NCI-H2196 (cell line): ENCODE results near the gene TAF11L3.
"Not testable (repeated sequence)": the region's sequence is repeated elsewhere in the genome, so short reads cannot be mapped to it uniquely, and the experiment has no call there.

Experiments used
- DNase-seq: peaks from one replicate; lab custom pipeline; 2025; ENCODE audit not compliant: unreplicated experiment; lab: John Stamatoyannopoulos, UW

The TAF11L3 gene

GRCh38 chr5:17518067-17518466, at the start of gene TAF11L3:
TAF11L3 (plus strand) TSS chr5:17518367.
- not testable (repeated sequence) for DNase-seq

DNA sequence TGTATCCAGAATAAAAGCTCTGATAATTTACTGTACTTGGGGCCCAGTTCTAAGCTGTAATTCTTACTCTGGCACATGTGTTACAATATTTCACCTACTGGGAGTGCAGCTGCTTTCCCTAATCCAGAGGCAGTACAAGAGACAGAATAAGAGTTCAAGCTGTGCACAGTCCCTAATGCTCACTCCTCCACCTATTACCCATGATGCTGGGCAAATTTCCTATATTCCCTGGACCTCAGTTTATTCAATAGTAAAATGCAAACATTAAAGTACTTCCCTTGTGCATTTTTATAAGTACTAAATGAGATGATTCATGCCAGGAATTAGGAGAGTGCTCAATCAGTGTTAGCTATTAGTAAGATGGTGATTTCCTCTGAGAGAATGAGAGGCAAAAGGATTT, 48.1 kb upstream of the TAF11L3 start:
- DNase-seq, result no peak

GRCh38 chr5:17475064-17475463, 43.1 kb upstream of the TAF11L3 start:
- DNase-seq, result not testable (repeated sequence)

GRCh38 chr5:17477043-17477442, 41.1 kb upstream of the TAF11L3 start:
- no peak for DNase-seq

GRCh38 chr5:17477573-17478265, 40.4 kb upstream of the TAF11L3 start:
- DNase-seq, result no peak

- no peak for DNase-seq
Observed at GRCh38 chr5:17481378-17481777, 36.8 kb upstream of the TAF11L3 start.

GRCh38 chr5:17482790-17483189, 35.4 kb upstream of the TAF11L3 start:
- no peak for DNase-seq

DNA sequence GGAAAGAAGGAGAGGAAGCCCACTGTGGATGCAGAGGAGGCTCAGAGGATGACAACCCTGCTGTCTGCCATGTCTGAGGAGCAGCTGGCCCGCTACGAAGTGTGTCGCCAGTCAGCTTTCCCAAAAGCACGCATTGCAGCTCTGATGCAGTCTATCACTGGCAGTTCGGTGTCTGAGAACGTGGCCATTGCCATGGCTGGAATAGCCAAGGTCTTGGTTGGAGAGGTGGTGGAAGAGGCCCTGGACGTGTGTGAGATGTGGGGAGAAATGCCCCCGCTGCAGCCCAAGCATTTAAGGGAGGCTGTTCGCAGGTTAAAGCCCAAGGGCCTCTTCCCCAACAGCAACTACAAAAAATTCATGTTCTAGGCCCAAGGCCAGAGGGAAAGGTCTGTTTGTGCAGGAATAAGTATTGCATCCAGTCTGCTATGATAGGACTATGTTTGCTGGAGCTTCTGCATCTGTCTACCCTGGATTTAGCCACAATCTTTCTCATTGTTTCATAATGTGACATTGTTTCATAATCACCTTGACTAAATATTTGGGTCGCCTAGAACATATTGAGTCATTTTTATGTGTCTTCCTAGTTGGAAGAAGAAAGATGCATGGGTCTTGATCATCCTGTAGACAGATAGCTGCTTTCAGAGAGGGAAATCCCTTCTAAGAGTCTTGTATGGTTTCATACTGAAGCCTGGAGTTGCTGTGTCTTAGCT, 31.5 kb upstream of the TAF11L3 start:
- DNase-seq, result not testable (repeated sequence)

DNA sequence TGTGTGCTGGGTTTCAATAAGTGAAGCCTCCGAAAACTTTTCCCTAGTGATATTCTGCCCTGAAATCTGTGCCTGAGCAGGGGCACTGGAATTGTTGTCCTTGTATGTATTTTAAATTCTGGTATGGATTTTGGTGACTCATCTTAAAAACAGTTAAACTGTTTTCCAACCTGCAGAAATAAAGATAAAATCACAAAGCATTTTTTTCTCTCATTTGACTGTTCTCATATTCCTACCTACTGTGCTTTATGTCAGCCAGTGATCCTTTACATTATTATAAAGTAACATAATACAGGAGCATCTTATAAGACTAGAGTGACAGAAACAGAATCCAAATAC, 31.0 kb upstream of the TAF11L3 start:
- no peak for DNase-seq

GRCh38 chr5:17491257-17491656, 26.9 kb upstream of the TAF11L3 start:
- DNase-seq, result not testable (repeated sequence)

GRCh38 chr5:17492770-17493169, 25.4 kb upstream of the TAF11L3 start:
- DNase-seq, result no peak

DNA sequence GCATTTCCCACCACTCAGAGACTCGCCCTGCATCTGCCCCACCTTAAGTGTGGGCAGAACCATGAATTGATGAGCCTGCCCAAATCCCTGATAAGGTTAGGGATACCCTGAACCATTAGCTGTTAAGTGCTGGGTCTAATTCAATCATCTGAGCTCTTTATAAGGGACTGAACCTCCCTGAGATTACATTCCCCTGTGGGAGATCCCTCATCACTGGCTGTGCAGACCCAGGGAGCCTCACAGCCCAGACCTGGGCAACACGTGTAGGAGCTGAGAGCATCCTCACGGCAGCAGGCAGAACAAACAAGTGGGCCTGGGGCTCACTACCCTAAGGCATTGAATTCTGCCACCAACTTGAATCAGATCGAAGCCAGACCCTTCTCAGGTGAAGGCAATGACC, 20.7 kb upstream of the TAF11L3 start:
- DNase-seq, result no peak

- not testable (repeated sequence) for DNase-seq
Observed at GRCh38 chr5:17497931-17498330, 20.2 kb upstream of the TAF11L3 start, which contains the start of gene TAF11L2. TAF11L2 (plus strand) TSS chr5:17498231.

GRCh38 chr5:17511775-17512325, 6.3 kb upstream of the TAF11L3 start:
- DNase-seq, result no peak

DNA sequence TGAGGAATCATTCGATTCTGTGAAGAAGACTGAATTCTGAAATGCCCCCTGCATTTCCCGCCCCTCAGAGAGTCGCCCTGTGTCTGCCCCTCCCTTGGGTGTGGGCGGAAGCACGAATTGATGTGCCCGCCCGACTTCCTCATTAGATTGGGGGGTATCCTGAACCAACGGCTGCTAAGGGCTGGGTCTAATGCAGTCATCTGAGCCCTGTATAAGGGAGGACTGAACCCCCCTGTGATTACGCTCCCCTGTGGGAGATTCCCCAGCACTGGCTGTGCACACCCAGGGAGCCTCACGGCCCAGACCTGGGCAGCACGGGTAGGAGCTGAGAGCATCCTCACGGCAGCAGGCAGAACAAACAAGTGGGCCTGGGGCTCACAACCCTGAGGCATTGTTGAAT, 641 bp upstream of the TAF11L3 start:
- not testable (repeated sequence) for DNase-seq

DNA sequence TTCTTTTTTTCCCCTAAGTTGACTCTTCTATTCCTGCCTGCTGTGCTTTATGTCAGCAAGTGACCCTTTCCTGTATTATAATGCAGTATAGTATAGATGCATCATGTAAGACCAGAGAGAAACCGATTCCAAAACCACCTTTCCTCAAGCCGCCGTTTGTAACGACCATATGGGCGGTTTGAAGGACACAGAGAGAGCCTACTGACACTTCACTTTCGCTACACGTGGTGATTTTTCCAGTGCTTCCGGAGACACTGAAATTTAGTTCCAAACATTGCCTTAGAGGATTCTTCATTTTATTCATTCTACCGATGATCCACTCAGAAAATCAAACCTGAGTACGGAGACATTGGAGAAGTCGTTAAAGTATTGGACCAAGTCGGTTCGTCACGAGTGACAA, 1.3 kb downstream of the TAF11L3 start:
- DNase-seq, result not testable (repeated sequence)

DNA sequence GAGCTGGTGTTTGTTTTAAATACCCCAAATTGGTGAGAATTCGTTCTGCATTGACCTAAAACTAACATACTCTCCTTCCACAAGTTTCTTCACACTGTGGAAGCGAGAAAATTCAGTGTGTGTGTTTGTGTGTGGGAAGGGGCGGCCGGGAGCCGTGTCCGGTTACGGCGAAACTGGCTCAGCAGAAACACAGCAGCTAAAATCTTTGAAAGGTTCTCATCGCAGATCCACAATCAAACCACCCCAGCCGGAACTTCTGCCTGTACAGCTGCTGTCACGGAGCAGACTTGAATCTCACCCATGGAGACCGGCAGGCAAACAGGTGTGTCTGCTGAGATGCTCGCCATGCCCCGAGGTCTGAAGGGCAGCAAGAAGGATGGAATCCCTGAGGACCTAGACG, 3.3 kb downstream of the TAF11L3 start, which contains the start of gene TAF11L4:
TAF11L4 (plus strand) TSS at position 301 of the 400 bp plus-strand sequence.
- DNase-seq, result not testable (repeated sequence)

DNA sequence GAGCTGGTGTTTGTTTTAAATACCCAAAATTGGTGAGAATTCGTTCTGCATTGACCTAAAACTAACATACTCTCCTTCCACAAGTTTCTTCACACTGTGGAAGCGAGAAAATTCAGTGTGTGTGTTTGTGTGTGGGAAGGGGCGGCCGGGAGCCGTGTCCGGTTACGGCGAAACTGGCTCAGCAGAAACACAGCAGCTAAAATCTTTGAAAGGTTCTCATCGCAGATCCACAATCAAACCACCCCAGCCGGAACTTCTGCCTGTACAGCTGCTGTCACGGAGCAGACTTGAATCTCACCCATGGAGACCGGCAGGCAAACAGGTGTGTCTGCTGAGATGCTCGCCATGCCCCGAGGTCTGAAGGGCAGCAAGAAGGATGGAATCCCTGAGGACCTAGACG, 6.8 kb downstream of the TAF11L3 start, which contains the start of gene TAF11L5:
TAF11L5 (plus strand) TSS at position 301 of the 400 bp plus-strand sequence.
- DNase-seq, result not testable (repeated sequence)

- DNase-seq, result not testable (repeated sequence)
Observed at GRCh38 chr5:17526504-17526903, 8.3 kb downstream of the TAF11L3 start.

DNA sequence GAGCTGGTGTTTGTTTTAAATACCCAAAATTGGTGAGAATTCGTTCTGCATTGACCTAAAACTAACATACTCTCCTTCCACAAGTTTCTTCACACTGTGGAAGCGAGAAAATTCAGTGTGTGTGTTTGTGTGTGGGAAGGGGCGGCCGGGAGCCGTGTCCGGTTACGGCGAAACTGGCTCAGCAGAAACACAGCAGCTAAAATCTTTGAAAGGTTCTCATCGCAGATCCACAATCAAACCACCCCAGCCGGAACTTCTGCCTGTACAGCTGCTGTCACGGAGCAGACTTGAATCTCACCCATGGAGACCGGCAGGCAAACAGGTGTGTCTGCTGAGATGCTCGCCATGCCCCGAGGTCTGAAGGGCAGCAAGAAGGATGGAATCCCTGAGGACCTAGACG, 10.2 kb downstream of the TAF11L3 start, which contains the start of gene TAF11L6:
TAF11L6 (plus strand) TSS at position 301 of the 400 bp plus-strand sequence.
- DNase-seq, result not testable (repeated sequence)
